Activated effector memory CD4-positive, alpha-beta T cell treated with Interleukin-2 at 50 U/mL for 16 hours (primary cell): ENCODE measurements around the gene SPINK2.
A peak's percentile ranks its signal among the peaks of the same experiment; 100 is the strongest.

Experiments
- DNase-seq: peaks from one replicate; pipeline ENCODE4 v3.0.0-alpha.2; 2020

Gene SPINK2

GRCh38 chr4:56799824-56800756 is 21.4 kb downstream of the SPINK2 start:
- peak; percentile 78 for DNase-seq

DNA sequence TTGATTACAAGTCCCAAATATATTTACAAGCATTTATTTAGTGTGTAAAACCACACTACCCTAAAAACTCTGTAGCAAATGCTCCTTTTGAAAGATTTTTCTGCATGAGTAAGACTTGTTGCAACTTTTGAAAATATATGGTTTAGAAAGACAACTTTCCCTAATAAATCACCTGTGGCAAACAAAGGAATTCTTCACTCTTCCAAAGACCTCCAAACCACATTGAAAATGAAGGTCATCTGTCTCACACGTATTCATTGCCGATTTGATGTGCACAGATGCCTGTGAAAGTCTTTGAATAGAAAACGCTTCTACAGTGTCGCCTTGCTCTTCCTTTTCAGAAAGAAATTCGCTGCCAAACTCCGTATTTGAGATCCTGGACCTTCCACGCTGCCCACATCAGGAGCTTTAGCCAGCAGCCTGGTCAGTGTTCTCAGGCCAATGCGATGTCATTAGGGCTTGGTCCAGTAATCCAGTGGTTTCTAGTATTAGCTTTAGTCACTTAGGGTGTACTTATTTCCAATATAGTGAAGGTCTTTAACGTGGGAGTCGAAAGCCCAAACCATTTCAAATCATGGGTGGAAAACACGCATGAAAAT is 22.2 kb downstream of the SPINK2 start:
- DNase-seq = no peak

DNA sequence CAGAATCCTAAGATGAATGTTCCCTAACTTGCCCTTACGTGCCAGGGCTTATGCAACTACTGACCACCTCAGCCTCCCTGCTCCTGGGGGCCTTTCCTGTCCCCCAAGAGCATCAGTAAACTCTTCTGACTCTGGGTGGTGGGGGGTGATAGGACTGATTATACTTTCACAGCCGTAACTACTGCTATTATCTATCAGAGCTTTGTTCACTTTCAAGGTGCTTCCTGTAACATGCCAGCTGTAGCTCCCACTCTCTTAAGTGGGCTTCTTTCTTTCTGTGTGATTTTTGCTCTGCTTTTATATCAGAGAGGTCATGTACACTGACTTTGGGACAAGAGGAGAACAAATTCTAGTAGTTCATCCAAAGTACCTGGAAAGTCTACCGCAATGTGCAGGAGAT is 25.3 kb downstream of the SPINK2 start:
- no peak for DNase-seq

DNA sequence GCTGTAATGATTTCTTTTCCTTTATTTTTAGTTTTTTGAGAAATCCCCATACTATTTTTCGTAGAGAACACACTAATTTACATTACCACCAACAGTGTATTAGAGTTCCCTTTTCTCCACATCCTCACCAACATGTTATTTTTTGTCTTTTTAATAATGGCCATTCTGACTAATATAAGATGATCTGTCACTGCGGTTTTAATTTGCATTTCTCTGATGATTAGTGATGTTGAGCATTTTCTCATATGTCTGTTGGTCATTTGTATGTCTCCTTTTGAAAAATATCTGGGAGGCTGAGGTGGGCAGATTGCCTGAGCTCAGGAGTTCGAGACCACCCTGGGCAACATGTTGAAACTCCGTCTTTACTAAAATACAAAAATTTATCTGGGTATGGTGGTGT is 30.2 kb downstream of the SPINK2 start:
- no peak for DNase-seq

- no peak for DNase-seq
Observed at GRCh38 chr4:56790691-56791091, 30.8 kb downstream of the SPINK2 start.

DNA sequence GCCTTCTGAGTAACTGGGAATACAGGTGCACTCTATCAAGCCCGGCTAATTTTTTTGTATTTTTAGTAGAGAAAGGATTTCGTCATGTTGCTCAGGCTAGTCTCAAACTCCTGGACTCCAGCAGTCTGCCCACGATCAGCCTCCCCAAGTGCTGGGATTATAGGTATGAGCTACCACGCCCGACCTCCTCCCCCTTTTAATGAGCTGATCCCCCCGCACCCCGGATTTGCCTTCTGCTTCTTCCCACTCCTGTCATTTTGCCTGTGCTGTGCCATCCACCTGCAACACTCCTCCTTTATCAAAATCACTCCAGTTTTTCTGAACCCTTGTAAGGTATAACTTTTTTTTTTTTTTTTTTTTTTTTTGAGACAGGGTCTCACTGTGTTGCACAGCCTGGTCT is 33.4 kb downstream of the SPINK2 start:
- DNase-seq = no peak

DNA sequence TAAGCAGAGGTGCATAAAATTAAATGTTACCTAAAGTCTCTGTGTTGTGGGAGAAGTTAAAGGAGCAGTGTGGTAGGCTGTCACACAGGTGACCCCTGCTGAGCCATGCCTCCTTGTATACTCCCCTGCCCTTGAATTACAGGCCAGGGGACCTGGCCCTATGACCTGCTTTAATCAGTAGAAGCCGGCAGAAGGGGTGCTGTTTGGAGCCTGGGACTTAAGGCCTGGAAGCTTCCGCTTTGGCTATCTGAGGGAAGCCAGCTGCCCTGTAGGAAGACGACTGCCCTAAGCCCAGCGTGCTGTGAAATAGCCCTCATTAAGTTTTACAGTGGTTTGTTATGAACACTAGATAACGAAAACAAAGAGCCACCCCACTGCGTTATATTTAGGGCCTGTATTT is 34.1 kb downstream of the SPINK2 start:
- DNase-seq = no peak

DNA sequence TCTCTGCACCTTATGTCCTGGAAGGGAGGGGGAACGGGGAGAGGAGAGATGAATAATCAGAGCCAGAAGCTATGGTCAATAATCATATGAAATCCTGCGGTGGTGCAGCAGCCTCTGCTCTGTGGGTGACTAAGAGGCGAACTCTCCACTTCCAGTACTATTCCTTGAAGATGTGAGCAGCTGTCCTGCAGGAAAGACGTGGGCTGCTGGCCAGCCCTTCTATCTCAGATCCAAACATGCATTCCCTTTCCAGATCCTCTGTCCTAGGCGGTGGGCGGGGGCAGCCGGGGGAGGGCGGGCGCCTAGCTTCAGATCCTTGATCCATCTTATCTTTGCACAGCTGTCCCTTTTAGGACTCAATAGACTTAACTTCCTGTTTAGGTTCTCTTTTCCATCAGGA is 34.5 kb downstream of the SPINK2 start:
- DNase-seq = no peak

- no peak for DNase-seq
Observed at GRCh38 chr4:56783986-56784385, 37.5 kb downstream of the SPINK2 start.

GRCh38 chr4:56782019-56782418 is 39.5 kb downstream of the SPINK2 start:
- DNase-seq = no peak

DNA sequence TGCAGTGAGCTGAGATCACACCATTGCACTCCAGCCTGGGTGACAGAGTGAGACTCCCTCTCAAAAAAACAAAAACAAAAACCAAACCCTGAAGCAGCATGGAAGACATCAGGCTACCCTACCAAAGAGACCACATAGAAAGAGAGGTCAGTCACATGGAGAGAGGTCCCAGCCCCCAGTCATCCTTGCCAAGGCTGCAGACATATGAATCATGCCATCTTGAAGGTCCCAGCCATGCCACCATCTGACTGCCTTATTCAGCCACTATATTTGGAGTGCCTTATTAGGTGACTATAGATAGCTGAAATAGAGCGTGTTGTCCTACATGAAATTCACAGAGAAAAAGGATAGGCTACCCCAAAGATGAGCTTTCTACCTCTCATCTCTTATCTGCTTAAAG is 48.2 kb downstream of the SPINK2 start:
- no peak for DNase-seq

DNA sequence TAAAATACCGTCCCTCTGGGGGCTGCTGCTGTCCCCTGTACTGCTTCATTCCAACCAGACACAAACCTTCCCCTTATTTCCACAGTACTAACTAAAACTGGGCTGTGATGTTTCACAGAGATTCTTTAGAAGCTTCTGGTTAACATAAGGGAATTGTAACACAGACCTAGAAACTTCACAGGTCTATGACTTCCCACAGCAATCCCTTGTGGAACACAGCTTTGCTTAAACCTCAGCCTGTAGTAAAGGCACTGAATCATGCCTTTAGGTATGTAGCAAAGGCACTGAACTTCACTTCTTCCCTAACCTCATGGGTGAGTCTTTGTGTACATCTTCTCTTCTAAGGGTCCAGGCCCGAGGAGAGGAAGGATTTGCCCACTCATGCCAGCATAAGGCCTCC is 49.4 kb downstream of the SPINK2 start:
- DNase-seq = no peak

- DNase-seq = no peak
Observed at GRCh38 chr4:56768763-56769162, 52.7 kb downstream of the SPINK2 start.

- no peak for DNase-seq
Observed at GRCh38 chr4:56768316-56768715, 53.2 kb downstream of the SPINK2 start.

DNA sequence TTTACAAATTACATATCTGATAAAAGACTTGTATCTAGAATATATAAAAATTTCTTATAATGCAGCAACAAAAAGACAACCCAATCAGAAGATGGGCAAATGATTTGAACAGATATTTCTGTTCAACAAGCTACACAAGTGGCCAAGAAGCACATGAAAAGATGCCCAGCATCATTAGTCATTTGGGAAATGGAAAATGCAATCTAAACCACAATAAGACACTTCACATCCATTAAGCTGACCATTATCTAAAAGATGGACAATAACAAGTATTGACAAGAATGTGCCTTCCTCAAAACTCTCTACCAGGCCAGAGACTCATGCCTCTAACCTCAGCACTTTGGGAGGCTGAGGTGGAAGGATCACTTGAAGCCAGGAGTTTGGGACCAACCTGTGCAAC is 53.9 kb downstream of the SPINK2 start:
- no peak for DNase-seq

- no peak for DNase-seq
Observed at GRCh38 chr4:56764775-56765174, 56.7 kb downstream of the SPINK2 start.

- DNase-seq = no peak
Observed at GRCh38 chr4:56764223-56764622, 57.3 kb downstream of the SPINK2 start.

- peak; percentile 4 for DNase-seq
Observed at GRCh38 chr4:56762484-56763250, 58.8 kb downstream of the SPINK2 start.

DNA sequence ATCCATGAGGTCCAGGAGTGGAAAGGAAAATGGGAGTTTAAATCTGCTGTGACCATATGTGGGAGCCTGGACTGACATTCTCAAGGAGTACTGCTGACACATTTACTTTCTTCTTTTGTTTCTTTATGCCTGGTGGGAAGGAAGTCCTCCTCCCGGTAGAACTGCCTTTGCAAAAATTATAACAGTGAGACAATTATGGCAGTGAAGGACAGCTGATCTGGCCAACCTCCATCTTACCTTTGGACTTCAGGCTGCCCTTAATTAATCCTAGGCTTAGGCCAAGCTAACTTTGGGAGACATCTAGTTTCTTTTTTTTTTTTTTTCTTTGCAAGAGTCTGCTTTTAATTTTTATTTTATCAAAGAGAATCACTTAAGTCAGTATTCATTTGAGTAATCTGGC is 61.3 kb downstream of the SPINK2 start:
- no peak for DNase-seq
